ENCODE measurements around the gene FNDC11. TPM values are rescaled to one million over a fixed set of nuclear protein-coding genes. Genes with fewer than 3 reads are reported as not detected.

Gene FNDC11
- total RNA-seq, 1 experiment from 2014 or later = 2.5 TPM

- Histone ChIP-seq H3K27me3 (ENCODE audit: insufficient read depth, low read length) (no peaks in the 10 kb centered on the region), H3K9ac (ENCODE audit: extremely low read depth, insufficient read length, low read length) (no peak overlapping the region), H4K91ac (ENCODE audit: insufficient read length, low read depth, low read length) (no peak overlapping the region), H3K23me2 (ENCODE audit: insufficient read length, low read depth, low read length, poor library complexity, severe bottlenecking) (peaks cover 4% of the 10 kb centered on the region), H3K18ac (ENCODE audit: insufficient read length, low read depth, low read length) (no peak overlapping the region), H3K79me2 (ENCODE audit: insufficient read depth, low read length) (no peaks in the 10 kb centered on the region; the same call in 1 of the 2 replicates), H3K27ac (ENCODE audit: insufficient read length, low read depth, low read length) (no peak overlapping the region), H2BK120ac (ENCODE audit: low read depth, low read length, poor library complexity, severe bottlenecking) (no peak overlapping the region), H3K23ac (ENCODE audit: insufficient read length, low read depth, low read length) (no peak overlapping the region), H3K14ac (ENCODE audit: insufficient read depth, low read length) (no peak overlapping the region), H2BK12ac (ENCODE audit: insufficient read length, low read depth, low read length) (no peak overlapping the region), H3K79me1 (ENCODE audit: insufficient read depth, low read depth, low read length, poor library complexity, severe bottlenecking) (peaks cover 4% of the 10 kb centered on the region), H4K8ac (replicated peaks; ENCODE audit: insufficient read length, low read depth, low read length) (no peak overlapping the region), H3K4me1 (ENCODE audit: insufficient read depth, low read length) (no peaks in the 10 kb centered on the region), H2BK15ac (ENCODE audit: low read depth, low read length) (no peak overlapping the region), H3T11ph (ENCODE audit: low read length) (no peak overlapping the region), H4K20me1 (ENCODE audit: control insufficient read depth, insufficient read depth, insufficient read length) (no peaks in the 10 kb centered on the region), H2BK20ac (ENCODE audit: low read depth, low read length, poor library complexity, severe bottlenecking) (no peak overlapping the region), H2AFZ (ENCODE audit: low read length) (no peak overlapping the region), H4K5ac (ENCODE audit: insufficient read length, low read depth, low read length) (no peak overlapping the region), H2AK5ac (ENCODE audit: insufficient read length, low read length) (no peak overlapping the region), H3K56ac (ENCODE audit: insufficient read length, low read depth, low read length) (no peak overlapping the region), H2BK5ac (ENCODE audit: insufficient read length, low read length) (no peak overlapping the region), H3K4me2 (ENCODE audit: insufficient read depth, insufficient read length, low read length) (no peak overlapping the region), H3K9me3 (ENCODE audit: control insufficient read depth, low read depth, low read length) (no peaks in the 10 kb centered on the region), H3K4ac (ENCODE audit: low read depth, low read length) (no peak overlapping the region)
- TF ChIP-seq, protein P1, sequence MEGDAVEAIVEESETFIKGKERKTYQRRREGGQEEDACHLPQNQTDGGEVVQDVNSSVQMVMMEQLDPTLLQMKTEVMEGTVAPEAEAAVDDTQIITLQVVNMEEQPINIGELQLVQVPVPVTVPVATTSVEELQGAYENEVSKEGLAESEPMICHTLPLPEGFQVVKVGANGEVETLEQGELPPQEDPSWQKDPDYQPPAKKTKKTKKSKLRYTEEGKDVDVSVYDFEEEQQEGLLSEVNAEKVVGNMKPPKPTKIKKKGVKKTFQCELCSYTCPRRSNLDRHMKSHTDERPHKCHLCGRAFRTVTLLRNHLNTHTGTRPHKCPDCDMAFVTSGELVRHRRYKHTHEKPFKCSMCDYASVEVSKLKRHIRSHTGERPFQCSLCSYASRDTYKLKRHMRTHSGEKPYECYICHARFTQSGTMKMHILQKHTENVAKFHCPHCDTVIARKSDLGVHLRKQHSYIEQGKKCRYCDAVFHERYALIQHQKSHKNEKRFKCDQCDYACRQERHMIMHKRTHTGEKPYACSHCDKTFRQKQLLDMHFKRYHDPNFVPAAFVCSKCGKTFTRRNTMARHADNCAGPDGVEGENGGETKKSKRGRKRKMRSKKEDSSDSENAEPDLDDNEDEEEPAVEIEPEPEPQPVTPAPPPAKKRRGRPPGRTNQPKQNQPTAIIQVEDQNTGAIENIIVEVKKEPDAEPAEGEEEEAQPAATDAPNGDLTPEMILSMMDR (conservative IDR thresholded peaks at IDR 0.05) = no peak
- peaks cover 7 to 13% of the 10 kb centered on the region in 2 experiments; a peak in 4 of 5 replicates for H3K9me3 Mint-ChIP-seq
- peaks cover 20 to 29% (median 21%) of the 10 kb centered on the region in 3 experiments; a peak in 6 of 7 replicates for H3K36me3 Mint-ChIP-seq (ENCODE audit: insufficient read depth in 1 of 3, low read depth in 3 of 3)
- WGBS (ENCODE audit: extremely low coverage, insufficient read length, low lambda C conversion rate) = no CpG with 5 or more reads among the region's 3 CpGs
- H3K27ac Mint-ChIP-seq = peak overlapping the region in 1 of 3 experiments; percentile 92; a peak in 2 of 7 replicates
- no peak for DNase-seq
- peaks cover 2 to 10% of the 10 kb centered on the region in 2 experiments; a peak in 3 of 4 replicates for H3K4me1 Mint-ChIP-seq
- no peak overlapping the region for H3K4me3 Mint-ChIP-seq
- peaks cover 3% of the 10 kb centered on the region for H3K27me3 Mint-ChIP-seq (ENCODE audit: low read depth)
Measured at GRCh38 chr20:63525185-63525584, 28.8 kb upstream of the FNDC11 start.
